Tongue (tissue), 3 donors: Measurements from ENCODE around the gene ZNF157. TPM values are rescaled to one million over a fixed set of nuclear protein-coding genes. Genes with fewer than 3 reads are reported as not detected.

Source experiments
- DNase-seq: peaks from one replicate; pipeline ENCODE4 v3.0.0-alpha.2; 2015
- small RNA-seq: library from RNA; depleted of rRNA; stranded (forward); fragments of <200 nt; gene quantifications from one replicate; pipeline ENCODE3, GENCODE V24; 2014; ENCODE audit warnings: low replicate concordance
- total RNA-seq: library from RNA; depleted of rRNA; stranded (reverse); fragments of >200 nt; gene quantifications from one replicate; pipeline ENCODE4 v1.2.3, GENCODE V29; 2014

Gene ZNF157
- total RNA-seq, 1 donor from 2014 or later, result 0.92 TPM

DNA sequence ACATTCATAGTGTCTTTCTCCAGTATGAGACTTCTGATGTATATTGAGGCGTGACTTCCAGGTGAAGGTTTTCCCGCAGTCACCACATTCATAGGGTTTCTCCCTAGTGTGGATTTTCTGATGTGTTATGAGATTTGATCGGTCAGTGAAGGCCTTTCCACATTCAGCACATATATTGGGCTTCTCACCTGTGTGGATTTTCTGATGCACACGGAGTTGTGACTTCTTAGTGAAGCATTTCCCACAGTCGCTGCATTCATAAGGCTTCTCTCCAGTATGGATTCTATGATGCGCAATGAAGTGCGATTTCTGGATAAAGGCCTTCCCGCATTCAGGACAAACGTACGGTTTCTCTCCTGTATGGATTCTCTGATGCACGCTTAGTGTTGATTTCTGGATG, 77.2 kb downstream of the ZNF157 start:
- no peak for DNase-seq

DNA sequence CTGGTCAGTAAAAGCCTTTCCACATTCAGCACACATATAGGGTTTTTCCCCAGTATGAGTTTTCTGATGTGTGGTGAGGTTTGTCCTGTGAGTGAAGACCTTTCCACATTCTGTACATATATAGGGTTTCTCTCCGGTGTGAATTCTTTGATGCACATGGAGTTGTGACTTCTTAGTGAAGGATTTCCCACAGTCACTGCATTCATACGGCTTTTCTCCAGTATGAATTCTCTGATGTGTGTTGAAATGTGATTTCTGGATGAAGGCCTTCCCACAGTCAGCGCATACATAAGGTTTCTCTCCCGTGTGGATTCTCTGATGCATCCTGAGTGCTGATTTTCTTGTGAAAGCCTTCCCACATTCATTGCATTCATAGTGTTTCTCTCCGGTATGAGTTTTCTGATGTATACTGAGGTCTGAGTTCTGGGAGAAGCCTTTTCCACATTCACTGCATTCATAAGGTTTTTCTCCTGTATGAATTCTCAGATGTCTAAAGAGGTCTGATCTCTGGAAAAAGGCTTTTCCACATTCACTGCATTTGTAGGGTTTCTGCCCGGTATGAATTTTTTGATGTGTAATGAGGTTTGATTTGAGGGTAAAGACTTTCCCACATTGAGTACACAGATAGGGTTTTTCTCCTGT, 77.9 kb downstream of the ZNF157 start:
- DNase-seq, result no peak

GRCh38 chrX:47452112-47452511, 81.7 kb downstream of the ZNF157 start:
- DNase-seq, result no peak

DNA sequence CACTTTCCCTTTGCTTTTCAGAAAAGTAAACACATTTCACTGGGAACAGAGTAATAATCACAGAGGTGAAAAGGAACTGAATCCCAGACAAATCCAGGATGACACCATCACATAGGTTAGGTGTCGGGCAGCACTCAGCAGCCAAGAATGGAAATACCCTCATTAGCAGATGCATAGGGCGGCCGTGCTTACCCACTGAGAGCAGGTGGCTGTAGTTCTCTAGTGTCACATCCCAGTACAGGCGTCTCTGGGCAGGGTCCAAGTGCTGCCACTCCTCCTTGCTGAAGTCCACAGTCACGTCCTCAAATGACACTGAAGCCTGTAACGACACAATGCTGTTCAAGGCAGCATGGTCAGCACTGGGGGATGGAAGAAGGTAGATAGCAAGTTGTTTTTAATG, 85.7 kb downstream of the ZNF157 start:
- DNase-seq, result peak; percentile 14

DNA sequence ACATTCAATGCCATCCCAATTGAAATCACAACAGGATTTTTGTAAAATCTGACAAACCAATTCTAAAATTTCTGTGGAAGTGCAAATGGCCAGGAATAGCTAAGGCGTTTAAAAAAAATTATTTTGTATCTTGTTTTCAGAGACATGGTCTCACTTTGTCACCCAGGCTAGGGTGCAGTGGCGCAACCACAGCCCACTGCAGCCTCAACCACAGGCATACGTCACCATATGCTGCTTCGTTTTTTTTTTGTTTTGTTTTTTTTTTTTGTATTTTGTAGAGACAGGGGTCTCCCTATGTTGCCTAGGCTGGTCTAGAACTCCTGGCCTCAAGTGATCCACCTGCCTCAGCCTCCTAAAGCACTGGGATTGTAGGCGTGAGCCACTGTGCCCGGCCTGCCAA, 88.2 kb downstream of the ZNF157 start:
- DNase-seq, result no peak

GRCh38 chrX:47460561-47460960, 90.2 kb downstream of the ZNF157 start:
- DNase-seq, result no peak

Small RNAs within 50 kb of the gene (small RNA-seq; reads per million reads assigned to genes)
- gene SNORA11C, result 0.05 reads per million

Other genes with a start within 250 kb of the ZNF157 start
- 82.8 TPM for gene NDUFB11, start 225.9 kb upstream of the ZNF157 start, total RNA-seq
- gene RBM10, start 225.4 kb upstream of the ZNF157 start, total RNA-seq, result 27.8 TPM
- 127 TPM for gene UBA1, start 176.7 kb upstream of the ZNF157 start, total RNA-seq
- 116 TPM for gene CDK16, start 151.9 kb upstream of the ZNF157 start, total RNA-seq
- 88.0 TPM for gene USP11, start 137.6 kb upstream of the ZNF157 start, total RNA-seq
- gene ZNF41, start 112.6 kb downstream of the ZNF157 start, total RNA-seq, result 11.9 TPM
- 30.6 TPM for gene ARAF, start 190.6 kb downstream of the ZNF157 start, total RNA-seq
- 54.4 TPM for gene TIMP1, start 211.9 kb downstream of the ZNF157 start, total RNA-seq
- gene SYN1, start 249.3 kb downstream of the ZNF157 start, total RNA-seq, result 0.41 TPM